SK-MEL-5 (cell line): ENCODE results near the gene MAGI3. TPM values are rescaled to one million over a fixed set of nuclear protein-coding genes. Genes with fewer than 3 reads are reported as not detected.

Experiments used
- DNase-seq: peaks from one replicate; pipeline ENCODE4 v3.0.0-alpha.2; 2016; ENCODE audit warnings: low read depth, low spot score
- in situ Hi-C: cut with HindIII; loops from 2 replicates; pipeline ENCODE4 v1.10.0; 2016; ENCODE audit warnings: low sequenced_read_pairs, high pct_unique_total_duplicates, low pct_unique_long_range_greater_than_20kb
- total RNA-seq: library from RNA; depleted of rRNA; stranded (reverse); fragments of >200 nt; shearing (Covaris generic); gene quantifications from 2 replicates; pipeline ENCODE4 v1.2.3, GENCODE V29; 2014

Gene MAGI3
- total RNA-seq, 1 experiment from 2014 or later, result 4.0 TPM

DNA sequence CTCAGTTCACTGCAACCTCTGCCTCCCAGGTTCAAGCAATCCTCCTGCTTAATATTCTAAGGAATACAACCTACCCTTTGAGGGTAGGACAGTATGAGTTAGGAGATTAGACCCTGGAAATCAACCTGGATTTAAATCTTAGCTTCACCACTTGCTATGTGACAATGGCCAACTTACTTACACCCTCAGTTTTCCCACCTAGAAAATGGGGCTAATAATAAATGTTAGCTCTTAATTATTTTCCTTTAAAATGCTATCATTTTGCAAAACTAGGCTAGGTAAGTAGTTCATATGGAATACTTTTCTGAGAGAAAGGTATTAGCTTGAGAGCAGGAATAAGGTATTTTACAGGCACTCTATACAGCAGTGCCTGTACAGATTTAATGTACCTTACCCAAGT is 258.2 kb downstream of the MAGI3 start:
- in situ Hi-C loops, result no loop called here
- DNase-seq, result no peak

- in situ Hi-C loops, result no loop called here
- no peak for DNase-seq
These were observed 262.5 kb downstream of the MAGI3 start for GRCh38 chr1:113652771-113653170.

GRCh38 chr1:113653741-113654140 is 263.4 kb downstream of the MAGI3 start:
- no peak for DNase-seq
- in situ Hi-C loops, result no loop called here

GRCh38 chr1:113654883-113655282 is 264.6 kb downstream of the MAGI3 start:
- in situ Hi-C loops, result no loop called here
- DNase-seq, result no peak

- no peak for DNase-seq
These were observed 266.8 kb downstream of the MAGI3 start for GRCh38 chr1:113657126-113657525.

GRCh38 chr1:113657556-113658063 is 267.3 kb downstream of the MAGI3 start:
- in situ Hi-C loops, result no loop called here
- DNase-seq, result no peak

More at GRCh38 chr1:113657126-113657525, 266.8 kb downstream of the MAGI3 start:
- in situ Hi-C loops, result no loop called here

- in situ Hi-C loops, result no loop called here
- no peak for DNase-seq
These were observed 268.7 kb downstream of the MAGI3 start for GRCh38 chr1:113659035-113659434.

DNA sequence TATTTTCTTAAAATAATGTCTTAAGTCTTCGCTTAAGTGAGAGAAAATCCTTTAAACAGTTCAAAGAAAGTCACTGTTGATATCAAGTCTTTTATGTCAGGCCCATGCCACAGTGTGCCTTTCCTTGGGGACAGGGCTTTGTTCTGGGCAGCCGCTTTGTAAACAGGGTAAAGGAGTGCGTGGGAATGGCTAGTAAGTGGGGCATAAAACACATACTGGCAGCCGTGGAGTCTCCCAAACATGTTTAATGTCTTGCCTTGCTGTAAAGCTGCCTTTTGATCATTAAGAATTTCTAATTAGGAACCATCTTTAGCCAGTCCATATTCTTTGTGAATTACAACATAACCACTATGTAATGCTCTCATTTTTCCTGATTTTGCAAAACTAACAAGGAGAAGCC is 269.2 kb downstream of the MAGI3 start:
- in situ Hi-C loops, result no loop called here
- DNase-seq, result no peak

GRCh38 chr1:113660088-113660487 is 269.8 kb downstream of the MAGI3 start:
- in situ Hi-C loops, result no loop called here
- peak; percentile 6 for DNase-seq

DNA sequence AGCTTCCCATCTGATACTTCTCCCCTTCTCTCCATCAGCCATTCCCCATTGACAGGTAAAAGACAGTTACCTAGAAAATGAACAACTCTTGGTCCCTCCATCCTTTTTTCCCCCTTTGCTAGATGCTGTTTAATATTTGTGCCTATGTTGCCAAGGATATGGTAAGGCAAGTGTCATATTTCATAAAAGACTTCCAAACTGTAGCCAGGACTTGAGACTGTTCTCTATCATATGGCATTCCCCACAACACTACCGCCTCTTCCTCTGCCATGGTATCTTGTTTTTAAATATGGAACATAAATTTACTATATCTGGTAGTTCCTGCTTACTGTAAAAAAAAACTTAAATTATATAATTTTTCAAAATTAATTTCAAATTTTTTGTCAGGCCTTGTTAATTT is 271.8 kb downstream of the MAGI3 start:
- in situ Hi-C loops, result no loop called here
- DNase-seq, result no peak

DNA sequence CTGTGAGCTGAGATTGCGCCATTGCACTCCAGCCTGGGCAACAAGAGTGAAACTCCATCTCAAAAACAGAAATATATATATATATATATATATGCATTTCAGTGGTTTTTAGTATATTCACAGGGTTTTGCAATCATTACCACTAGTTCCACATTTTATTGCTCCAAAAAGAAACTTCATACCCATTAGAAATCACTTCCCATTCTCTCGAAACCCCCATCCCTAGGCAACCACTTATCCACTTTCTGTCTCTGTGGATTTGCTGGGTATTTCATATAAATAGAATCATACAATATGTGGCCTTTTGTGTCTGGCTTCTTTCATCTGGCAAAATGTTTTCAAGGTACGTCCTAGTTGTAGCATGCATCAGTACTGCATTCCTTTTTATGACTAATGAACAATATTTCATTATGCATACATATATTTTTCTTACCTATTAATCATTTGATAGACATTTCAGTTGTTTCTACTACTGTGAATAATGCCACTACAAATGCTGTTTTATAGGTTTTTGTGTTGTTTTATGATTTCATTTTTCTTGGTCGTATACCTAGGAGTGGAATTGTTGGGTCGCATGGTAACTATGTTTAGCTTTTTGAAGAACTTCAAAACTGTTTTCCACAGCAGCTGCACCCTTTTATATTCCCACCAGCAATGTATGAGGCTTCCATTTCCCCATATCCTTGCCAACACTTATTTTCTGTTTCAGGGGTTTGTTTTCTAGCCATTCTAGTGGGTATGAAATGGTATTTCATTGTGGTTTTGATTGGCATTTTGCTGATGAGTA is 273.0 kb downstream of the MAGI3 start:
- no peak for DNase-seq
- in situ Hi-C loops, result no loop called here

DNA sequence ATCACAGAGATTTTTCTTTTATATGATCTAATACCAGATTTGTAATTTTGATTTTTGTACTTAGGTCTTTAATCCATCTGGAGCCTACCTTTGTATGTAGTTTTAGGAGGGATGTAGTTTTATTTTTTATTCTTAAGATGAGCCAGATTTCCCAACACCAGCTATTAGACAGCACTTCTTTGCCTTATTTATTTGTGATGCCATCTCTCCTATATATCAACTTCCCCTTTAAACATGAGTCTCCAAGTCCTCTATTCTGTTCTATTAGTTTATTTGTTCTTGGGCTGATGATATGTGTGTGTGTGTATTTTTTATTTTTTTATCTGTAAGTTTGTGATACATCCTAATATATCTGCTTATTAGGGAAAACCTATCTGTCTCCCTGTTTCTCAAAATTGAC is 274.8 kb downstream of the MAGI3 start:
- in situ Hi-C loops, result no loop called here
- DNase-seq, result no peak

GRCh38 chr1:113666126-113666525 is 275.8 kb downstream of the MAGI3 start:
- in situ Hi-C loops, result no loop called here
- no peak for DNase-seq

DNA sequence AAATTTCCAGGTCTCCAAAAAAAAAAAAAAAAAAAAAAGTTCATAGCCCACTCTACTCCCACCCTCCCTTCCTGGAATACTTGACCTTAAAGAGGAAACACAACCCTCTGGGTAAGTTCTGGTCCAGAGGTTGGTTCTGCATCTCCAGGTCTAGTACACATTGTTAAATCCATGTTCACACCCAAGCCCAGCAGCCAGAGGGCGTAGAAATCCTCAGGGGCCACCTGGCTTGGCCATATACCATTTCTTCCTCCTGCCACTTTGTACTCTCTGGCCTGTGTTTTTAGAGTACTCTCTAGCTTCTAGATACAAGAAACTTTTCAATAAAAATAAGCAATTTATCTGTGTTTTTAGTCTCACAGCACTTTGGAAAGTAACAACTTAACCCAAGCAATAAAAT is 279.7 kb downstream of the MAGI3 start:
- in situ Hi-C loops, result no loop called here

DNA sequence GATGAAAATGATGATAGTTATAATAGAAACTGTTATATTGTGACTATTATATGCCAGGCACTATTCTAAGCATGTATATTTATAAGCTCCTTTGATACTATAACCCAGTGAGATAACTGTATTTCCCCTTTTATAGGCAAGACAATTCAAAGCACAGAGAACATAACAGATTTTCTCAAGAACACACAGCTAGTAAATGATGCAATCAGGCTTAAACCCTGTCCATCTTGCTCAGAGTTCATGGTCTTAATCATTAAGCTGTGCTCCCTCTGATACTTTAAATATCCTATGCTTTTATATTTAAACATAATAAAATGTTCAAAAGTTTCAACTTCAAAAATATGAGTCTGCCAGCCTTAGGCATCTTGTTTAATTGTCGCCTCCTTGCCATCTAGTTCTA is 280.3 kb downstream of the MAGI3 start:
- in situ Hi-C loops, result no loop called here
- no peak for DNase-seq

More for the DNA sequence above, 279.7 kb downstream of the MAGI3 start:
- DNase-seq, result no peak

DNA sequence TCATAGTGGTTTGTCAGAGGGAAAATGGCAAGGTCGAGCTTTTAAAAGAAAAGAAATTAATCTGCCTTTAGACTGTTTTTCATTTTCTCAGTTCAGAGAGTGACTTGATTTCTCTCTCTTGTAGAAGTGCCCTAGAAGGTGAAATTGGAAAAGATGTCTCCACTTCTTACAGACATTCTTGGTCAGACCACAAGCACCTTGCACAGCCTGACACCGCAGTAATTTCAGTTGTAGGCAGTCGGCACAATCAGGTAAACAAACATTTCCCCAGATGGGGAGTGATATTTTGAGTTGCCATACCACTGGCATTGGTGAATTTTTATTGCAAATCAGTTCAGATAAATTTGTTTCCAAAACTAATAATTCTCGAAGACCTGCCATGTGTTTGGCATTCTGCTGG is 282.2 kb downstream of the MAGI3 start:
- in situ Hi-C loops, result no loop called here
- DNase-seq, result no peak

DNA sequence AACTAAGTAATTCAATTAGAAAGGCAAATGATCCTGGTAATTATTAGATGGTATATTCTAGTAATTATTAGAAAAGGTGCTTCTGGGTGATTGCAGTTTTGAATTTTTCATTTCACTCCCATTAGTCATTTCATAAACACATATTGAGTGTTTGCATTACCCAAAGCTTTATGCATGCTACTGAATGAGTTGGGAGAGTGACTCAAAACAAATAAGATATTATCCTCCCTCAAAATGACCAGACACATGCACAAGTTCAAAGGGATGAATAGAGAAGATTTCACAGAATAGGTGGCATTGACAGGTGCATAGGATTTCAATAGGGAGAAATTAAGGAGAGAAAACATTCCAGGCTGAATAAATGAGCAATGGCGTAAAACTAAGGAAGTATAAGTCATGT is 284.3 kb downstream of the MAGI3 start:
- in situ Hi-C loops, result no loop called here
- no peak for DNase-seq

- in situ Hi-C loops, result no loop called here
- no peak for DNase-seq
These were observed 285.0 kb downstream of the MAGI3 start for GRCh38 chr1:113675302-113675701.

GRCh38 chr1:113676524-113676923 is 286.2 kb downstream of the MAGI3 start:
- in situ Hi-C loops, result no loop called here
- no peak for DNase-seq
